Measurements from ENCODE around the gene TFDP2. TPM values are rescaled to one million over a fixed set of nuclear protein-coding genes. Genes with fewer than 3 reads are reported as not detected.
"Not testable (repeated sequence)": the region's sequence is repeated elsewhere in the genome, so short reads cannot be mapped to it uniquely, and the experiment has no call there.

TFDP2 gene
- polyA plus RNA-seq, 5 donors = 38.7 to 61.2 (median 56.2) TPM

DNA sequence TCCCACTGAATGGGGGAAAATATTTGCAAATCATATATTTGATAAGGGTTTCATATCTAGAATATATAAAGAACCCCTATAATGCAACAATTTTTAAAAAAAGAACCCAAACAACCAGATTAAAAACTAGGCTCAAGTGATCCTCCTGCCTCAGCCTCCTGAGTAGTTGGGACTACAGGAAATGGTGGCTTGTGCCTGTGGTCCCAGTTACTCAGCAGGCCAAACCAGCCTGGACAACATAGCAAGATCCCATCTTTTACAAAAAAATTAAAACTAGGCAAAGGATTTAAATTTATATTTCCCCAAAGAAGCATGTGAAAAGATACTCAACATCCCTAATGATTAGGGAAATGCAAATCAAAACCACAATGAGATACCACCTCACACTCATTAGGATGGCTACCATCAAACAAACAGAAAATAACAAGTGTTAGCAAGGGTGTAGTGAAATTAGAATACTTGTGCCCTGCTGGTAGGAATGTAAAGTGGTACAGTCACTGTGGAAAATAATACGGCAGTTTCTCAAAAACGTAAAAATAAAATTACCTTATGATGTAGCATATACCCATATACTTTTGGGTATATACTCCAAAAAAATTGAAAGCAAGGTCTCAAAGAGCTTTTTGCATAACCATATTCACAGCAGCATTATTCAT, 19.7 kb downstream of the TFDP2 start:
- no peak for DNase-seq

DNA sequence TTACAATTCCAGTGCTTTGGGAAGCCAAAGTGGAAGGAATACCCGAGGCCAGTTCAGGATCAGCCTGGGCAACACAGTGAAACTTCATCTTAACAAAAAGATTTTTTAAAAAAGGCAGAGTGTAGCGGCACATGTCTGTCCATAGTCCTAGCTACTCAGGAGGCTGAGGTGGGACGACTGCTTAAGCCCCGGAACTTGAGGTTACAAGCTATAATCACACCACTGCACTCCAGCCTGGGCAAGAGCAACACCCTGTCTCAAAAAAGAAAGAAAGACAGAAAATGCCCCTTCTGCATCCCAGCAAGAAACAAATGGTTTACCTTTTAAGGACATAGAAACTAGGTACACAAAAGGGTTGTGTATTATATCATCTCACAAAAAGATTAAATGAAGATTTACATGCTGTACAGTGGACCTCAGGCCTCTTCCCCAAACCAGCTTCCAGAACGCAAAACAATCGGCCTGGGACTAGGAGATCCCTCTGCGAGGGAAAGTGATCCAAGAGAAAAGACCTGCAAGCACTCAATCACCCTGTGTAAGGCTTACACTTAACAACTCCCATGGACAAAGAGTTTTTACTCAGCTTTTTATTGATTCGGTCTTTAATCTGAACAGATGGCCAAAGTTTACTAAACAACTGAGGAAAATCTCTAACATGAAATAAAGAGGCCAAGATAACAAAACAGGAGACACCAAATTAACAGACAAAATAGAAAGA, 21.2 kb downstream of the TFDP2 start:
- DNase-seq = no peak

- no peak for DNase-seq
Observed at GRCh38 chr3:142124243-142124642, 25.1 kb downstream of the TFDP2 start.

DNA sequence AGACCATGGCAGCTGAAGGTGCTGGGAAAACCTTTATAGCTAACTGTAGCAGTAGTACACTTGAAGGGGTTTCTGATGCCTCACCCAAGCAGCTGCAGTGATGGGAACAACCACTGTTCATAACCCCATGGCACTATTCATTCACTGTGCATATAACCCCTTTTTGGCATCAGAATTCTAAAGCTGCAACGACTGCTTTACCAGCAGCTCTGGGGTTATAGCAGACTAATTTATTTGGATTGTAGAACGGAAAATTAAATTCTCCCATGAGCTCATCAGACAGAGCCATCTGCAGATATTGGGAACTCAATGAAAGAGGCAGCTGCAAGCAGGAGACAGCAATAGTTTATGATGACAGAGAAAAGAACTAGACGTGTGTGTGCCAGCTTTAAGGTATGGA, 28.6 kb downstream of the TFDP2 start:
- DNase-seq = no peak

DNA sequence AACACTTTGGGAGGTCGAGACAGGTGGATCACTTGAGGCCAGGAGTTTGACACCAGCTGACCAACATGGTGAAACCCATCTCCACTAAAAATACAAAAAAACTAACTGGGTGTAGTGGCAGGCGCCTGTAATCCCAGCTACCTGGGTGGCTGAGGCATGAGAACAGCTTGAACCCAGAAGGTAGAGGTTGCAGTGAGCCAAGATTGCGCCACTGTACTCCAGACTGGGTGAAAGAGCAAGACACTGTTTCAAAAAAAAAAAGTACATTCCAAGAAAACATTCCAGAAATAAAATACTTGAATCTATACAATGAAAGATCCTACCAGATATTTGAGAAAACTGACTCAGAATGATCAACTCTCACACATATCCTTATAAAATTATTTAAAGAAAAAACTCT, 30.4 kb downstream of the TFDP2 start:
- DNase-seq = no peak

DNA sequence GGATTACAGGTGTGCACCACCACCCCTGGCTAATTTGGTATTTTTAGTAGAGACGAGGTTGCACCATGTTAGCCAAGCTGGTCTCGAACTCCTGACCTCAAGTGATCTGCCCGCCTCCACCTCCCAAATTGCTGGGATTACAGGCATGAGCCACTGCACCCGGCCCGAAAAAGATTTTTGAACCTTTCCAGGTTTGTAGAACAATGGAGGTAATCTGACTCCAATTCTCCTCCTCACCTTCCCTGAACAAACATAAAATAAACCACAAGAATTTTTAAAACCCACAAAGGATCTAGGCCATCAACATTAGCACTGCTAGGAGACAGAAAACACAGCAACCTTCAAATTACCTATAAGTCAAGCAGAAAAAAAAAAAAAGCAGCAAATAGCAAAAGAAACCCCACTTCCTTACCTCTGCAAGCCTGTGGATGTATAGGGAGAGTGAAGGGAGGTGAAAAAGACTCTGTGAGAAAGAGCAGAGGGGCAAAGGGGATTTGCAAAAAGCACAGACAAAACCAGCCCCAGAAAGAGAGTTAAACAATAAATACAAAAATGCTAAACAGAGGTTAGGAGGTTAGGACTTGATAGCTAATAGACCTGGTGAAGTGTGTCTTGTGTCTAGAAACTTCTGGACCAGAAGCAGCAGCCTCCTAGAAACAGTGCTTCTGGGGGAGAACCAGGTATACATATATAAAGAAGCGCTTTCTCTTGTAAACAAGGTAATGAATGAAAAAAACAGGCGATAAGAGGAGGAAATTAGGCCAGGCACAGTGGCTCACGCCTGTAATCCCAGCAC, 32.1 kb downstream of the TFDP2 start:
- DNase-seq = peak in 1 of 2 donors; percentile 10

DNA sequence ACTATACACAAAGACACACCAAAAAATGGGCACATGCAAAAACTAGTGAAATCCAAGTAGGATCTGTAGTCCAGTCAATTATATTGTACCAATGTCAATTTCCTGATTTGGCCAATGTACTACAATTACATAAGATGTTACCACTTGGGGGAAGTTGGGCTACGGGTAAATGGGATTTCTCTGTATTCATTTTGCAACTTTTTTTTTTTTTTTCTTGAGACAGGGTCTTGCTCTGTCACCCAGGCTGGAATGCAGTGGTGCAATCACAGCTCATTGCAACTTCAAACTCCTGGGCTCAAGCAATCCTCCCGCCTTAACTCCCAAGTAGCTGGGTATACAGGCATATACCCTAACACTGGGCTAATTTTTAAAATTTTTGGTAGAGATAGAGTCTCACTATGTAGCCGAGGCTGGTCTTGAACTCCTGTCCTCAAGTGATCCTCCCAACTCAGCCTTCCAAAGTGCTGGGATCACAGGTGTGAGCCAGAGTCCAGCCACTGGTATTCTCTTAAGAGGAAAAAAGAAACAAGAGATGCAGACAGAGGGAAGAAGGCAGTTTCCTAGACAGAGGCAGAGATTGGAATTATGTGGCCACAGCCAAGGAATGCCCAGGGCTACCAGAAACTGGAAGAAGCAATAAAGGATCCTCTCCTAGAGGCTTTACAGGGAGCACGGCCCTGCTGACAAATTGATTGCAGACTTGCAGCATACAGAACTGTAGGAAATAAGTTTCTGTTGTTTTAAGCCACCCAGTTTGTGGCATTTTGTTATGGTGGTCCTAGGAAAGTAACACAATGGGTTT, 33.3 kb downstream of the TFDP2 start:
- no peak for DNase-seq

DNA sequence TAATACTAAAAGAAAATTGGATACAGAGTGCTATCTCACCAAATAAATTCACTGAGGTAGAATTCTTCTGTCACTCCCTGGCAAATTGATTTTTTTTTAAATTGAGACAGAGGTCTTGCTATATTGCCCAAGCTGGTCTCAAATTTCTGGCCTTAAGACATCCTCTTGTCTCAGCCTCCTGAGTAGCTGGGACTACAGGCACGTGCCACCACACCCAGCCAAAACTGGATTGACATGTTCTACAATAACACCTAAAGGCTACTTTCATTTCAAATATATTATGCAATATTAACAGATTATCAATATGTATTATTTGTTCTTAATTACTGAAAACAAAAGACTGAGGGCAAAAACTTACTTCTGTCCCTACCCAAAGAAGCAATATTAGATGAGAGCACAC, 36.7 kb downstream of the TFDP2 start:
- DNase-seq = no peak

DNA sequence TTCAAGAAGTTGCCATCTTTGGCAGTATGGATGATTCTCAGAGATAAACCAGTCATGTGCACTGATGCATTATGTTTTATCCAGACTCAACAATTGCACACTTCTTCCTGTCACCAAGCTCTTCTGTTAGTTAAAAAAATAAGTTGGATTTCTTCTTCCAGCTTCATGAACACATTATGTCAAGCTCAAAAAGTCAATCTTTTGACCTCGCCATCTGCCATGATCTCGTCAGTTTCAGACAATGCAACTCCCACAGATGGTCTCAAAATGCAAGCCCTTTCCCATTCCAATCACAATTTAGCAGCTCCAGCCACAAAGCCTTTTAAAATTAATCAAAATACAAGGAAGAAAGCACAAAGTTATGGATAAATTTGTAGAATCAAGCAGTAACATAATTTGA, 42.8 kb downstream of the TFDP2 start:
- no peak for DNase-seq

DNA sequence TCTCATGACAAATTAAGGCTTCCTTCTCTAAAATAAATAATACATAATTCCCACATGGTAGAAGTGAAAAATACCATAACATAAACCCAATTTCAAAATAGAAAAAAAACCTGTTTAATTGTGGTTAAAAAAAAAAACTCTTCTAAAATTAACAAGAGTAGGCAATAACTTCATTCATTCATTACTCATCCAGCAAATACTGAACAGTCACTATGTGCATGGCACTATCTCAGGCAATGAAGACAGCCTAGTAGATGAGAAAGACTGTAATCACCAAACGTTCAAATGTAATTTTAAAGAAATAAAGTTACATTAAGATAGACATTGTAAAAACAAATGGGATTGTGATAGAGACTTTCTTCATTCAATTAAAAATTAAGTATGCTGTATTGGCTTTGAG, 43.4 kb downstream of the TFDP2 start:
- no peak for DNase-seq

- DNase-seq = no peak
Observed at GRCh38 chr3:142104763-142105162, 44.6 kb downstream of the TFDP2 start.

DNA sequence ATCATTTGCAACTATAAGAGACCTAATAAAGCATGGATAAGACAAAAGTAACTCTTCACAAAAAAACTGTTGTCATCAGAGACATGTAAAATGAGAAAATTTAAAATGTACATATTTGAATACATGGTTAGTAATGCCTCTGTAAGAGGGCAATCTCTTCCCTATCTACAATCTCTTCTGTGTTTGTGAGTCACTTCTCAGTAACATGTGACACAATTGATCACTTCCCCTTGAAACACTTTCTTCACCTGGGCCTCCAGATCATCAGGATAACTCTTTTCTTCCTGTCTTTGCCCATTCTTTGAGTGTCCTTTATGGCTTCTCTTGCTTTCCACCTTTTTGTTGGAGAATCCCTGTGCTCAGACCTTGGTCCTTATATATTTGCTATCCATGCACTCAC, 50.4 kb downstream of the TFDP2 start:
- no peak for DNase-seq

GRCh38 chr3:142097099-142097843, 52.1 kb downstream of the TFDP2 start:
- DNase-seq = no peak

- DNase-seq = no peak
Observed at GRCh38 chr3:142095841-142096240, 53.5 kb downstream of the TFDP2 start.

GRCh38 chr3:142088925-142089324, 60.4 kb downstream of the TFDP2 start:
- not testable (repeated sequence) for DNase-seq

DNA sequence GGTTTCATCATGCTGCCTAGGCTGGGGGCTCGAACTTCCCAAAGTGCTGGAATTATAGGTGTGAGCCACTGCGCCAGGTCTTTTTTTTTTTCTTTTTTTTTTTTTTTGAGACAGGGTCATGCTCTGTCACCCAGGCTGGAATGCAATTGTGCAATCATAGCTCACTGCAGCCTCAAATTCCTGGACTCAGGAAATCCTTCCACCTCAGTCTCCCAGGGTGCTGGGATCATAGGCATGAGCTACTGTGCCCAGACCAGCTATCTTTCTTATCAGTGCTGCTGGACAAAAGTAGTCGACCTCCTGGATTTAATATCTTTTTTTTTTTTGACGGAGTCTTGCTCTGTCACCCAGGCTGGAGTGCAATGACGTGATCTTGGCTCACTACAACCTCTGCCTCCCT, 60.8 kb downstream of the TFDP2 start:
- no peak for DNase-seq

DNA sequence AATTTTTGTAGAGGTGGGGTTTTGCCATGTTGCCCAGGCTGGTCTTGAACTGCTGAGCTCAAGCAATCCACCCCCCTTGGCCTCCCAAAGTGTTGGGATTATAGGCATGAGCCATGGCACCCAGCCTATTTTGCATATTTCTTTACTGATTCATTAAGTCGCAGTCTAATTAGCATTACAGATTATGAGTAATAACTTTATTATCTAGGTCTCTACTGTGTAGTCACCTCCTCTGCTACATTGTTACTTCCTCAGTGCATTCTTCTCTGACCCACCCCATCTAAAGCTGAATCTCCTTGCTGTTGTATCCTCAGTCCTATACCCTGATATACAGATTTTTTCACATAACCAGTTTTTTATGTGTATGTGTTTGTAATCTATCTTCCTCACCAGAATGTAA, 61.7 kb downstream of the TFDP2 start:
- DNase-seq = no peak

DNA sequence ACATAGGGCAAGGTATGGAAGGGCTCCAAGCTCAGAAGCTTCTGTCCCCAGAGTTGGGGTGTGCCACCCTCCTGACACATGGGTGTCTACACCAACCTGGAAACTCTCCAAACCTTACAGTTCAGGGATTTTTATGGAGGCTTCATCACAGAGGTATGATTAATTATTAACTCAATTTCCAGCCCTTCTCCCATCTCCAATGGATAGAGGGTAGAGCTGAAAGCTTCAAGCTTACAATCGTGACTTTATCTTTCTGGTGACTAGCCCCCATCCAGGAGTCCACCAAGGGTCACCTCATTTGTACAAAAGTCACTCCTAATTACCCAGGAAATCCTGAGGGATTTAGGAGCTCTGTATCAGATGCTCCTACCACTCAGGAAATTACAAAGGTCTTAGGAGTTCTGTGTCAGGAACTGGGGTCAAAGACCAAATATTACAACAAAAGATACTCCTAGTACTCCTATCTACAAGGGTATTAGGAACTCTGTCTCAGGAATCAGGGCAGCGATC, 62.7 kb downstream of the TFDP2 start:
- DNase-seq = no peak

- DNase-seq = no peak
Observed at GRCh38 chr3:142081178-142081577, 68.2 kb downstream of the TFDP2 start.

GRCh38 chr3:142077859-142078500, 71.4 kb downstream of the TFDP2 start:
- peak; percentile 2 to 3 for DNase-seq
